GM19035 (cell line): ENCODE results near the gene MAD1L1.

Source experiments
- ATAC-seq: cut with Tn5 transposase; IDR thresholded peaks from one replicate; pipeline ENCODE4 v1.9.1; 2021; ENCODE audit not compliant: unreplicated experiment

MAD1L1 gene

GRCh38 chr7:2181077-2181854, 51.5 kb downstream of the MAD1L1 start:
- ATAC-seq = no peak

GRCh38 chr7:2180081-2180480, 52.7 kb downstream of the MAD1L1 start:
- ATAC-seq = no peak

GRCh38 chr7:2175514-2175913, 57.2 kb downstream of the MAD1L1 start:
- no peak for ATAC-seq

- ATAC-seq = no peak
Measured at GRCh38 chr7:2175091-2175490, 57.7 kb downstream of the MAD1L1 start.

GRCh38 chr7:2173189-2173827, 59.4 kb downstream of the MAD1L1 start:
- ATAC-seq = no peak

GRCh38 chr7:2172311-2173188, 60.2 kb downstream of the MAD1L1 start:
- no peak for ATAC-seq

GRCh38 chr7:2171855-2172254, 60.9 kb downstream of the MAD1L1 start:
- no peak for ATAC-seq

- ATAC-seq = no peak
Measured at GRCh38 chr7:2170576-2171521, 61.9 kb downstream of the MAD1L1 start.

GRCh38 chr7:2169923-2170575, 62.7 kb downstream of the MAD1L1 start:
- no peak for ATAC-seq

- no peak for ATAC-seq
Measured at GRCh38 chr7:2168615-2169311, 64.0 kb downstream of the MAD1L1 start.

GRCh38 chr7:2166625-2167280, 66.0 kb downstream of the MAD1L1 start:
- no peak for ATAC-seq

GRCh38 chr7:2165610-2166594, 66.8 kb downstream of the MAD1L1 start:
- peak; percentile 91 for ATAC-seq

GRCh38 chr7:2165239-2165609, 67.5 kb downstream of the MAD1L1 start:
- ATAC-seq = no peak

- ATAC-seq = no peak
Measured at GRCh38 chr7:2164646-2165045, 68.1 kb downstream of the MAD1L1 start.

- ATAC-seq = no peak
Measured at GRCh38 chr7:2163600-2164555, 68.9 kb downstream of the MAD1L1 start.

- no peak for ATAC-seq
Measured at GRCh38 chr7:2162959-2163358, 69.8 kb downstream of the MAD1L1 start.
